Measurements from ENCODE around the gene ARPC5L.

DNA sequence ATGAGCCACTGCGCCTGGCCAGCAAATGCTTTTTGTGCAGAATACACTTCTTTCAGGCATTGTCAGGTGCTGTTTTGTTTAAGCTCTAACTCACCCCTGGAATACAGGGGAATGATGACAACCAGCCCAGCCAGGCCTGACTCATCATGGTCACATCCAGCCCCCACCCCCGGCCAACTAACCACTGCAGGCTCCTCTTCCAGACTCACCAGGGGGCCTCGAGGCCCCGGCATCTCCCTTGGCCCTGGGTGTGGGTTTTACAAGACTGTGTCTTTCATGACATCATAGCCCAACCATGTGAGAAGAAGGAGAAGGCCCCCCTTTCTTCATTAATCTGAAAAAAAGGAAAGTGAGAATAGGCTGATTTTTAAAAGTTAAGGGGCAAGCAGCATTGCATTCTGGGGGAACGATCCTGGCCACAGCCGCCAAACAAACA, 49.5 kb upstream of the ARPC5L start:
- TF ChIP-seq, protein P1, sequence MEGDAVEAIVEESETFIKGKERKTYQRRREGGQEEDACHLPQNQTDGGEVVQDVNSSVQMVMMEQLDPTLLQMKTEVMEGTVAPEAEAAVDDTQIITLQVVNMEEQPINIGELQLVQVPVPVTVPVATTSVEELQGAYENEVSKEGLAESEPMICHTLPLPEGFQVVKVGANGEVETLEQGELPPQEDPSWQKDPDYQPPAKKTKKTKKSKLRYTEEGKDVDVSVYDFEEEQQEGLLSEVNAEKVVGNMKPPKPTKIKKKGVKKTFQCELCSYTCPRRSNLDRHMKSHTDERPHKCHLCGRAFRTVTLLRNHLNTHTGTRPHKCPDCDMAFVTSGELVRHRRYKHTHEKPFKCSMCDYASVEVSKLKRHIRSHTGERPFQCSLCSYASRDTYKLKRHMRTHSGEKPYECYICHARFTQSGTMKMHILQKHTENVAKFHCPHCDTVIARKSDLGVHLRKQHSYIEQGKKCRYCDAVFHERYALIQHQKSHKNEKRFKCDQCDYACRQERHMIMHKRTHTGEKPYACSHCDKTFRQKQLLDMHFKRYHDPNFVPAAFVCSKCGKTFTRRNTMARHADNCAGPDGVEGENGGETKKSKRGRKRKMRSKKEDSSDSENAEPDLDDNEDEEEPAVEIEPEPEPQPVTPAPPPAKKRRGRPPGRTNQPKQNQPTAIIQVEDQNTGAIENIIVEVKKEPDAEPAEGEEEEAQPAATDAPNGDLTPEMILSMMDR (IDR thresholded peaks at IDR 0.05): no peak
- no peak for TF ChIP-seq POLR2AphosphoS5 (IDR thresholded peaks at IDR 0.05)

Measured in upper lobe of left lung (tissue), 4 donors.